Fibroblast of villous mesenchyme (primary cell): Measurements from ENCODE around the gene OR51E1. TPM values are rescaled to one million over a fixed set of nuclear protein-coding genes. Genes with fewer than 3 reads are reported as not detected.

Source experiments
- DNase-seq: peaks from one replicate; pipeline ENCODE4 v3.0.0-alpha.2; 2010; ENCODE audit warnings: low read depth
- H3K4me3 ChIP-seq: 2 replicates; pipeline ENCODE4 v1.5.1; 2011; ENCODE audit warnings: low read depth, mild to moderate bottlenecking, low read length
- CTCF ChIP-seq: IDR thresholded peaks from 2 replicates; pipeline ENCODE4 v1.5.1; 2012; ENCODE audit warnings: low read depth, mild to moderate bottlenecking, low read length; ENCODE audit not compliant: insufficient read depth
- total RNA-seq: library from RNA; depleted of rRNA; stranded (reverse); fragments of >200 nt; gene quantifications from 2 replicates; pipeline ENCODE4 v1.2.3, GENCODE V29; 2012

The OR51E1 gene
- total RNA-seq, 1 donor = not detected

- no peak for TF ChIP-seq CTCF
- no peak overlapping the region for H3K4me3 ChIP-seq
- DNase-seq = no peak
Observed at GRCh38 chr11:4637662-4638047, 6.1 kb upstream of the OR51E1 start.

- no peak for DNase-seq
- H3K4me3 ChIP-seq = no peak overlapping the region
- no peak for TF ChIP-seq CTCF
Observed at GRCh38 chr11:4639931-4640330, 3.9 kb upstream of the OR51E1 start.

GRCh38 chr11:4641501-4641900 lies 2.3 kb upstream of the OR51E1 start:
- no peak overlapping the region for H3K4me3 ChIP-seq
- no peak for TF ChIP-seq CTCF
- no peak for DNase-seq

GRCh38 chr11:4642043-4642442 lies 1.7 kb upstream of the OR51E1 start:
- no peak for DNase-seq
- TF ChIP-seq CTCF = no peak
- H3K4me3 ChIP-seq = no peak overlapping the region

- no peak overlapping the region for H3K4me3 ChIP-seq
- TF ChIP-seq CTCF = no peak
- peak; percentile 12 for DNase-seq
Observed at GRCh38 chr11:4643076-4643475, 706 bp upstream of the OR51E1 start.

- TF ChIP-seq CTCF = no peak
- DNase-seq = no peak
- no peak overlapping the region for H3K4me3 ChIP-seq
Observed at GRCh38 chr11:4644233-4644632, 451 bp downstream of the OR51E1 start.

- no peak overlapping the region for H3K4me3 ChIP-seq
- DNase-seq = no peak
- TF ChIP-seq CTCF = no peak
Observed at GRCh38 chr11:4645974-4646373, 2.2 kb downstream of the OR51E1 start.
